HL-60 (cell line): Measurements from ENCODE around the gene SOCS4.

Experiments used
- GABPA ChIP-seq: IDR thresholded peaks from 2 replicates; pipeline ENCODE4 v1.6.1; 2012; ENCODE audit warnings: low read depth
- POLR2AphosphoS5 ChIP-seq: IDR thresholded peaks from 2 replicates; pipeline ENCODE4 v1.6.1; 2012; ENCODE audit warnings: low read depth
- TF ChIP-seq, protein P1 (sequence below): IDR thresholded peaks from one replicate; pipeline ENCODE4 v1.5.1; 2011; ENCODE audit warnings: low read length, control low read depth, inconsistent platforms; ENCODE audit not compliant: insufficient read depth

DNA sequence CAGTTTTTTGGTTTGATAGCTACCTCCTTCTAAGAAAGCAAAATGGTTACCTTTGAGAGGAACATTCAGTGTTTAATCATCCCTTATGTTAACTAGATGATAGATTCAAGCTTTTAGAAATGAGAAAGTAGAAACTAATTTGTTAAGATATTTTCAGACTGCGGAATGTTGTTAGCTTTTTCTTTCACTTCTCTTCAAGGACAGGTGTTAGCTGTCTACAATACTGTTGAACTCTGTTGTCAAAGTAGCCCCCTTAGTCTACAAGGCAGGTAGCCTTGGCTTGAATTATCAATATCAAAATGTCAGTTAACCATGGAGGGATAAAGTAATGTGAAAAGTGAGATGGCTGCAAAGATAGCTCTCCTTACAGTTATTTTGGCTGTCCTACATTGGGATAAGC, 39.2 kb downstream of the SOCS4 start:
- TF ChIP-seq, protein P1, sequence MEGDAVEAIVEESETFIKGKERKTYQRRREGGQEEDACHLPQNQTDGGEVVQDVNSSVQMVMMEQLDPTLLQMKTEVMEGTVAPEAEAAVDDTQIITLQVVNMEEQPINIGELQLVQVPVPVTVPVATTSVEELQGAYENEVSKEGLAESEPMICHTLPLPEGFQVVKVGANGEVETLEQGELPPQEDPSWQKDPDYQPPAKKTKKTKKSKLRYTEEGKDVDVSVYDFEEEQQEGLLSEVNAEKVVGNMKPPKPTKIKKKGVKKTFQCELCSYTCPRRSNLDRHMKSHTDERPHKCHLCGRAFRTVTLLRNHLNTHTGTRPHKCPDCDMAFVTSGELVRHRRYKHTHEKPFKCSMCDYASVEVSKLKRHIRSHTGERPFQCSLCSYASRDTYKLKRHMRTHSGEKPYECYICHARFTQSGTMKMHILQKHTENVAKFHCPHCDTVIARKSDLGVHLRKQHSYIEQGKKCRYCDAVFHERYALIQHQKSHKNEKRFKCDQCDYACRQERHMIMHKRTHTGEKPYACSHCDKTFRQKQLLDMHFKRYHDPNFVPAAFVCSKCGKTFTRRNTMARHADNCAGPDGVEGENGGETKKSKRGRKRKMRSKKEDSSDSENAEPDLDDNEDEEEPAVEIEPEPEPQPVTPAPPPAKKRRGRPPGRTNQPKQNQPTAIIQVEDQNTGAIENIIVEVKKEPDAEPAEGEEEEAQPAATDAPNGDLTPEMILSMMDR: no peak
- no peak for TF ChIP-seq GABPA
- no peak for TF ChIP-seq POLR2AphosphoS5
